OCI-LY3 (cell line): ENCODE results near the gene KDM4C.

Source experiments
- CTCF ChIP-seq: fragments of 200-600, 300-600 bp; sonication (generic); IDR thresholded peaks from 2 replicates; pipeline ENCODE4 v1.5.1; 2014; ENCODE audit warnings: antibody characterized with exemption, low read length, low read depth
- EZH2phosphoT487 ChIP-seq: fragments of 200-600 bp; shearing (Covaris generic); IDR thresholded peaks from 2 replicates; pipeline ENCODE4 v1.6.1; 2018; ENCODE audit warnings: antibody characterized with exemption, mixed run types, low read depth

DNA sequence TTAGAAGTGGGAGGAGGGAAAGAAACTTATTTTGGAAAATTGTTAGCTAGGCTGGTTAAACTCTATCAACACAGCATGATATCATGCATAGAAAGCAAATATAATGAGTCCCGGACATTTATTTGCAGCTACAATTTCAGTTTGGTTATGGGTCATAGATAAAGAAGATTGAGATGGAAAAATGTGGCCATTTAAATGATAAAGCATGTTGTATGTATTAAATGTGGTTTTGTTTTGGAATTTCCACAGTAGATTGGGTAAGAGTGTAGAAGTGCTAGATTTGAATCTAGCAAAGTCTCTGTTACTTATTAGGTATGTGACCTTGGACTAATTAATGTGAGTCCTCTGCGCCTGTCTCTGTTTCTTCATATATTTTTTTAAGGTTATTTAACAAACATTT, 217.4 kb downstream of the KDM4C start:
- TF ChIP-seq CTCF (no peak), EZH2phosphoT487 (no peak)
